GM12878 (cell line): ENCODE measurements around the gene ERCC2. TPM values are rescaled to one million over a fixed set of nuclear protein-coding genes. Genes with fewer than 3 reads are reported as not detected.
A peak's percentile ranks its signal among the peaks of the same experiment; 100 is the strongest.

Source experiments
- ATAC-seq: fragments of 200-7000 bp; cut with Tn5 transposase; 3 replicates; pipeline ENCODE4 v1.9.1; 2020; ENCODE audit warnings: mild to moderate bottlenecking, moderate library complexity
- BruUV-seq: library from RNA; stranded (reverse); fragments of 400-500 nt; replicated peaks from 2 replicates; lab custom pipeline; 2021; lab: Mats Ljungman, UMichigan
- CTCF ChIA-PET: fragments of 300-600 bp; sonication (Branson Sonifier 250); formaldehyde crosslinking; extraction: SDS; loops from one replicate; lab custom pipeline; 2021; ENCODE audit warnings: inconsistent platforms; lab: Yijun Ruan, JAX
- POLR2A ChIA-PET: fragments of 350-600 bp; formaldehyde crosslinking; extraction: SDS; loops from one replicate; lab custom pipeline; 2021; ENCODE audit warnings: inconsistent platforms; lab: Charles Lee
- RAD21 ChIA-PET: fragments of 300-600 bp; sonication (Branson Sonifier 250); formaldehyde crosslinking; loops from one replicate; lab custom pipeline; 2023; ENCODE audit warnings: antibody characterized with exemption; ENCODE audit not compliant: unreplicated experiment; lab: Charles Lee
- SMC1A ChIA-PET: fragments of 300-600 bp; sonication (Branson Sonifier 250); formaldehyde crosslinking; loops from one replicate; lab custom pipeline; 2023; ENCODE audit not compliant: unreplicated experiment, uncharacterized antibody; lab: Charles Lee
- DNase-seq: peaks from one replicate; pipeline ENCODE4 v3.0.0-alpha.2; 2011; ENCODE audit warnings: low read depth, low spot score
- FAIRE-seq: peaks from 3 replicates; lab custom pipeline; 2011; peaks lifted over from hg19 to GRCh38; lab: Jason Lieb, UNC
- H2AFZ ChIP-seq: 2 replicates; pipeline ENCODE4 v1.6.0; 2011; ENCODE audit warnings: low read depth, low read length, control low read depth; ENCODE audit not compliant: control insufficient read depth
- H3K27ac ChIP-seq: 2 replicates; pipeline ENCODE4 v1.5.1; 2011; ENCODE audit warnings: control low read depth; ENCODE audit not compliant: control insufficient read depth, insufficient read depth
- H3K27me3 ChIP-seq, 2 experiments: replicated peaks in 1 of 2; 2 replicates each; pipeline versions ENCODE4 v1.6.0 to v1.6.1; 2011; ENCODE audit warnings: low read length in 1 of 2; ENCODE audit not compliant: control insufficient read depth in 2 of 2, insufficient read depth in 2 of 2
- H3K36me3 ChIP-seq, 2 experiments: 2 replicates each; pipeline ENCODE4 v1.5.1; 2011; ENCODE audit warnings: low read length in 1 of 2; ENCODE audit not compliant: control insufficient read depth in 2 of 2, insufficient read depth in 2 of 2
- H3K4me1 ChIP-seq: 2 replicates; pipeline ENCODE4 v1.6.1; 2011; ENCODE audit warnings: mild to moderate bottlenecking, low read length, moderate library complexity, mixed read lengths; ENCODE audit not compliant: control insufficient read depth, insufficient read depth
- H3K4me2 ChIP-seq: 2 replicates; pipeline ENCODE4 v1.6.0; 2011; ENCODE audit warnings: control low read depth; ENCODE audit not compliant: control insufficient read depth, insufficient read depth
- H3K4me3 ChIP-seq: fragments of 200-600 bp; sonication (generic); 2 replicates; pipeline ENCODE4 v1.5.1; 2016
- H3K79me2 ChIP-seq: 2 replicates; pipeline ENCODE4 v1.6.0; 2011; ENCODE audit warnings: low read length; ENCODE audit not compliant: control insufficient read depth, insufficient read depth
- H3K9ac ChIP-seq: 2 replicates; pipeline ENCODE4 v1.8.0; 2011; ENCODE audit warnings: low read length, control low read depth, mixed read lengths; ENCODE audit not compliant: control insufficient read depth, insufficient read depth
- H3K9me3 ChIP-seq: replicated peaks from 3 replicates; pipeline ENCODE4 v1.5.1; 2011; ENCODE audit warnings: mild to moderate bottlenecking, low read length; ENCODE audit not compliant: control insufficient read depth, insufficient read depth
- H4K20me1 ChIP-seq: 2 replicates; pipeline ENCODE4 v1.6.0; 2011; ENCODE audit not compliant: control insufficient read depth, insufficient read depth
- MTA2 ChIP-seq: fragments of 450-650 bp; IDR thresholded peaks from 2 replicates; pipeline ENCODE4 v1.6.1; 2016; ENCODE audit warnings: low read depth, mild to moderate bottlenecking, moderate library complexity
- MYC ChIP-seq: IDR thresholded peaks from 2 replicates; pipeline ENCODE4 v1.6.1; 2011; ENCODE audit warnings: mild to moderate bottlenecking, low read length, moderate library complexity, inconsistent platforms; ENCODE audit not compliant: insufficient read depth, insufficient replicate concordance, insufficient read length, severe bottlenecking
- NFIC ChIP-seq: IDR thresholded peaks from 2 replicates; pipeline ENCODE4 v1.6.1; 2012; ENCODE audit warnings: low read depth, mild to moderate bottlenecking, inconsistent platforms, low read length, moderate library complexity
- NR2C2 ChIP-seq: IDR thresholded peaks from 2 replicates; pipeline ENCODE4 v1.6.1; 2011; ENCODE audit warnings: borderline replicate concordance, low read depth; ENCODE audit not compliant: control insufficient read depth, insufficient read length
- ZNF622 ChIP-seq: fragments of 450-650 bp; IDR thresholded peaks from 2 replicates; pipeline ENCODE4 v1.6.1; 2017; ENCODE audit warnings: mild to moderate bottlenecking, inconsistent platforms
- WGBS: methylation state at CpG from one replicate; pipeline ENCODE4 v1.1.6; 2016; ENCODE audit warnings: low lambda C conversion rate; ENCODE audit not compliant: insufficient replicate concordance, insufficient coverage; ENCODE audit errors: missing lambda C conversion rate; 5-methylcytosine and 5-hydroxymethylcytosine counted together
- in situ Hi-C: fragments of 300-500 bp; cut with MboI; formaldehyde crosslinking; loops from 9 replicates; pipeline ENCODE4 v1.14.3; 2018; ENCODE audit warnings: mixed read lengths
- intact Hi-C: fragments of 100-400 bp; cut with micrococcal nuclease; formaldehyde crosslinking; loops from one replicate; pipeline ENCODE4 v1.14.2; 2022; ENCODE audit not compliant: unreplicated experiment
- polyA plus RNA-seq, 11 experiments: library from polyadenylated mRNA; depleted of rRNA in 4 of 11; unstranded in 6 of 11; stranded (reverse) in 5 of 11; fragments of >200 nt; fragmentation: Nextera tagmentation in 4 of 11; fragmentation: Illumina TruSeq in 1 of 11; extraction: Ambion mirVana in 4 of 11; extraction: Trizol in 1 of 11; gene quantifications; 1 replicate in 1 of 11; 2 replicates in 10 of 11; pipeline versions ENCODE4 v1.2.1 to v1.2.3, GENCODE V29; 2011 to 2016; ENCODE audit warnings: inconsistent platforms in 2 of 11, missing spikeins in 2 of 11, low read depth in 1 of 11
- total RNA-seq, 4 experiments: library from RNA; depleted of rRNA in 3 of 4; stranded (reverse); fragments of >200 nt in 3 of 4; fragmentation: Illumina TruSeq in 1 of 4; extraction: Trizol in 1 of 4; gene quantifications; 2 replicates each; pipeline versions ENCODE4 v1.2.1 to v1.2.3, GENCODE V29; 2013 to 2021
- TF ChIP-seq, protein P1 (sequence below): IDR thresholded peaks from 2 replicates; pipeline ENCODE4 v1.6.1; 2011; ENCODE audit warnings: borderline replicate concordance, low read depth, mild to moderate bottlenecking, moderate library complexity, low read length; ENCODE audit not compliant: insufficient read depth, poor library complexity, severe bottlenecking
- TF ChIP-seq, protein P2 (sequence below): fragments of 450-650 bp; formaldehyde crosslinking; IDR thresholded peaks from 2 replicates; pipeline ENCODE4 v1.4.0; 2022; ENCODE audit warnings: mild to moderate bottlenecking, moderate library complexity

The ERCC2 gene
- total and polyA plus RNA-seq, 10 of the 15 experiments (the other 5 are each of a cell fraction or from before 2014, with no cell fraction given) = 1.3 to 40.1 (median 15.6) TPM

DNA sequence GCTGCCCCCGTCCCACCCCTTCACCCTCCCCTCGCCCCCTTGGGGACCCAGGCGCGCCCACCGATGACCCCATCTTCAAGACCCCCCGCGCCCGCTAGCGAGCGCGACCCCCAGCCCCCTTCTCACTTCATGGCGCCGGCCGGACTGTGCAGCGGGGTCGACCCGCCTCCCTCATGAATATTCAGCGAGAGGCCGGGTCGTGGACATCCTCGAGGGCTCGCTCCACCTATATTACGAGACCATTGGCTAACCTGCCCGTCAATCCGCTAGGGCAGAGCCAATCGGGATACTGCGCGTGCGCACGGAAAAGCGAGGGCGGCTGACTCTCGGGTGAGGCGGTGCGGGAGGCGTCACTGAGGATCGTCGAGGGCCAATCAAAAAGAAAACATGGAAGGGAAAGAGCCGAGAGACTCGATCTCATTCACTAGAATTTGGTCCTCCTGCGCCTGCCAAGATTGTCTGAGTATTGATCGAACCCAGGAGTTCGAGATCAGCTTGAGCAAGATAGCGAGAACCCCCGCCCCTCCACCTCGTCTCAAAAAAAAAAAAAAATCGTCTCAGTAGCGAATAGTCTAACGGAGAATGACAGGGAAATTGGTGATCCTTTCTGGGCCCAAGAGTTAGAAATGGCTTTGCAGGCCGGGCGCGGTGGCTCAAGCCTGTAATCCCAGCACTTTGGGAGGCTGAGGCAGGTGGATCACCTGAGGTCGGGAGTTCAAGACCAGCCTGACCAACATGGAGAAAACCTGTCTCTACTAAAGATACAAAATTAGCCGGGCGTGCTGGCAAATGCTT lies at the start of gene ERCC2 (continued):
- no peak for TF ChIP-seq NR2C2

DNA sequence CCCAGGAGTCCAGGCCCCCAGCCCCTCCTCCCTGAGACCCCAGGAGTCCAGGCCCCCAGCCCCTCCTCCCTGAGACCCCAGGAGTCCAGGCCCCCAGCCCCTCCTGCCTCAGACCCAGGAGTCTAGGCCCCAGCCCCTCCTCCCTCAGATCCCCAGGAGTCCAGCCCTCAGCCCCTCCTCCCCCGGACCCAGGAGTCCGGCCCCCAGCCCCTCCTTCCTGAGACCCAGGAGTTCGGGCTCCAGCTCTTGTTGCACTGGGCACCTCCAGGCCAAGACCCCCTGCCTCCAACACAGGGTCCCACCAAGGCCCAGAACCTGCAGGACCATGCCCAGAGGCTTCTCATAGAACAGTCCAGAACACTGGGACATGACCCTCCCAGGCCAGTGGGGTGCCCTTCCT lies 49.5 kb upstream of the ERCC2 start:
- Histone ChIP-seq H3K9me3 (no peaks in the 10 kb centered on the region), H3K27me3 (no peaks in the 10 kb centered on the region), H3K27ac (peak overlapping the region; percentile 73), H3K4me1 (peaks cover 38% of the 10 kb centered on the region), H3K4me2 (peak overlapping the region; percentile 86), H3K79me2 (peaks cover 16% of the 10 kb centered on the region), H3K9ac (peak overlapping the region; percentile 10; the same call in 1 of the 2 replicates), H4K20me1 (no peaks in the 10 kb centered on the region)
- ATAC-seq (no peak), FAIRE-seq (no peak)
- ChIA-PET CTCF (interaction anchor here (1.1 to 4.9 kb wide), 4 partner anchors 17 to 66 kb away, joined by 4 to 42 read pairs (median 6); partner anchors contain the start of gene PPP1R13L), POLR2A (no interaction called here), SMC1A (no interaction called here)
- BruUV-seq = no TSS peak
- intact Hi-C loops = loop anchor here (1.0 kb wide), 1 partner anchor 15 kb away; the partner anchor contains the start of gene PPP1R13L
- TF ChIP-seq NFIC = no peak
- TF ChIP-seq ZNF622 = no peak
- TF ChIP-seq, protein P1, sequence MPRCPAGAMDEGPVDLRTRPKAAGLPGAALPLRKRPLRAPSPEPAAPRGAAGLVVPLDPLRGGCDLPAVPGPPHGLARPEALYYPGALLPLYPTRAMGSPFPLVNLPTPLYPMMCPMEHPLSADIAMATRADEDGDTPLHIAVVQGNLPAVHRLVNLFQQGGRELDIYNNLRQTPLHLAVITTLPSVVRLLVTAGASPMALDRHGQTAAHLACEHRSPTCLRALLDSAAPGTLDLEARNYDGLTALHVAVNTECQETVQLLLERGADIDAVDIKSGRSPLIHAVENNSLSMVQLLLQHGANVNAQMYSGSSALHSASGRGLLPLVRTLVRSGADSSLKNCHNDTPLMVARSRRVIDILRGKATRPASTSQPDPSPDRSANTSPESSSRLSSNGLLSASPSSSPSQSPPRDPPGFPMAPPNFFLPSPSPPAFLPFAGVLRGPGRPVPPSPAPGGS = no peak
- TF ChIP-seq, protein P2, sequence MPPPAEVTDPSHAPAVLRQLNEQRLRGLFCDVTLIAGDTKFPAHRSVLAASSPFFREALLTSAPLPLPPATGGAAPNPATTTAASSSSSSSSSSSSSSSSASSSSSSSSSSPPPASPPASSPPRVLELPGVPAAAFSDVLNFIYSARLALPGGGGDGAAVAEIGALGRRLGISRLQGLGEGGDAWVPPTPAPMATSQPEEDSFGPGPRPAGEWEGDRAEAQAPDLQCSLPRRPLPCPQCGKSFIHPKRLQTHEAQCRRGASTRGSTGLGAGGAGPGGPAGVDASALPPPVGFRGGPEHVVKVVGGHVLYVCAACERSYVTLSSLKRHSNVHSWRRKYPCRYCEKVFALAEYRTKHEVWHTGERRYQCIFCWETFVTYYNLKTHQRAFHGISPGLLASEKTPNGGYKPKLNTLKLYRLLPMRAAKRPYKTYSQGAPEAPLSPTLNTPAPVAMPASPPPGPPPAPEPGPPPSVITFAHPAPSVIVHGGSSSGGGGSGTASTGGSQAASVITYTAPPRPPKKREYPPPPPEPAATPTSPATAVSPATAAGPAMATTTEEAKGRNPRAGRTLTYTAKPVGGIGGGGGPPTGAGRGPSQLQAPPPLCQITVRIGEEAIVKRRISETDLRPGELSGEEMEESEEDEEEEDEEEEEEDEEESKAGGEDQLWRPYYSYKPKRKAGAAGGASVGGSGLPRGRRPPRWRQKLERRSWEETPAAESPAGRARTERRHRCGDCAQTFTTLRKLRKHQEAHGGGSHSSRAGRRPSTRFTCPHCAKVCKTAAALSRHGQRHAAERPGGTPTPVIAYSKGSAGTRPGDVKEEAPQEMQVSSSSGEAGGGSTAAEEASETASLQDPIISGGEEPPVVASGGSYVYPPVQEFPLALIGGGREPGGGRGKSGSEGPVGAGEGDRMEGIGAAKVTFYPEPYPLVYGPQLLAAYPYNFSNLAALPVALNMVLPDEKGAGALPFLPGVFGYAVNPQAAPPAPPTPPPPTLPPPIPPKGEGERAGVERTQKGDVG (CRISPR knock-in tag) = no peak
- no peak for TF ChIP-seq MYC
- TF ChIP-seq MTA2 = no peak
- TF ChIP-seq, all 136 proteins: peak for 0
- Histone ChIP-seq H3K36me3 (peaks cover 0 to 3% of the 10 kb centered on the region in 2 experiments), H3K4me3 (peak overlapping the region; percentile 26; the same call in 1 of the 2 replicates), H2AFZ (no peak overlapping the region)
- DNase-seq = no peak
- RAD21 ChIA-PET = interaction anchor here (0.6 to 1.5 kb wide), 3 partner anchors 16 to 221 kb away, joined by 3 to 7 read pairs (median 3); partner anchors contain the start of gene PPP1R13L
- in situ Hi-C loops = no loop called here
- WGBS = no CpG with 5 or more reads among the region's 3 CpGs
